GM12878 (cell line): ENCODE measurements around the gene AANAT. TPM values are rescaled to one million over a fixed set of nuclear protein-coding genes. Genes with fewer than 3 reads are reported as not detected.
A peak's percentile ranks its signal among the peaks of the same experiment; 100 is the strongest.

Experiments
- ASH2L ChIP-seq: fragments of 300-600, 200-600 bp; sonication (generic); IDR thresholded peaks from 2 replicates; pipeline ENCODE4 v1.6.1; 2017; ENCODE audit warnings: low read depth, mild to moderate bottlenecking, borderline replicate concordance
- BCL11A ChIP-seq: IDR thresholded peaks from 2 replicates; pipeline ENCODE4 v1.6.1; 2011; ENCODE audit warnings: low read depth, low read length
- CEBPB ChIP-seq, 2 experiments: fragments of 150-350 bp in 1 of 2; IDR thresholded peaks; 2 replicates each; pipeline ENCODE4 v1.6.1; 2012 to 2014; ENCODE audit warnings: low read depth in 2 of 2, low read length in 2 of 2, borderline replicate concordance in 1 of 2, inconsistent platforms in 1 of 2
- FOS ChIP-seq: IDR thresholded peaks from 3 replicates; pipeline ENCODE4 v1.6.1; 2011; ENCODE audit warnings: borderline replicate concordance; ENCODE audit not compliant: insufficient read length; ENCODE audit errors: extremely low read depth
- HDGF ChIP-seq: fragments of 450-650 bp; IDR thresholded peaks from 2 replicates; pipeline ENCODE4 v1.6.1; 2016; ENCODE audit warnings: antibody characterized with exemption
- KAT2A ChIP-seq: conservative IDR thresholded peaks from 2 replicates; pipeline ENCODE4 v1.6.1; 2011; ENCODE audit warnings: low read depth, low read length; ENCODE audit not compliant: control insufficient read depth
- MEF2A ChIP-seq: IDR thresholded peaks from 2 replicates; pipeline ENCODE4 v1.6.1; 2011; ENCODE audit warnings: low read depth, mild to moderate bottlenecking, low read length, moderate library complexity; ENCODE audit not compliant: insufficient read depth
- SMAD1 ChIP-seq: fragments of 450-650 bp; IDR thresholded peaks from 2 replicates; pipeline ENCODE4 v1.6.1; 2018; ENCODE audit warnings: mild to moderate bottlenecking, low read depth; ENCODE audit not compliant: partially characterized antibody
- SPI1 ChIP-seq: IDR thresholded peaks from 2 replicates; pipeline ENCODE4 v1.6.1; 2011; ENCODE audit warnings: low read depth, mild to moderate bottlenecking, low read length, moderate library complexity, borderline replicate concordance; ENCODE audit not compliant: insufficient read depth
- SREBF2 ChIP-seq: IDR thresholded peaks from 2 replicates; pipeline ENCODE4 v1.6.1; 2012; ENCODE audit warnings: mild to moderate bottlenecking, low read length
- ZNF24 ChIP-seq: fragments of 450-650 bp; IDR thresholded peaks from 2 replicates; pipeline ENCODE4 v1.6.1; 2017; ENCODE audit warnings: antibody characterized with exemption, mild to moderate bottlenecking
- ZNF384 ChIP-seq: IDR thresholded peaks from 2 replicates; pipeline ENCODE4 v1.6.1; 2012; ENCODE audit warnings: low read depth, mild to moderate bottlenecking, low read length, improper control_type of control experiment, borderline replicate concordance
- polyA plus RNA-seq, 11 experiments: library from polyadenylated mRNA; depleted of rRNA in 4 of 11; unstranded in 6 of 11; stranded (reverse) in 5 of 11; fragments of >200 nt; fragmentation: Nextera tagmentation in 4 of 11; fragmentation: Illumina TruSeq in 1 of 11; extraction: Ambion mirVana in 4 of 11; extraction: Trizol in 1 of 11; gene quantifications; 1 replicate in 1 of 11; 2 replicates in 10 of 11; pipeline versions ENCODE4 v1.2.1 to v1.2.3, GENCODE V29; 2011 to 2016; ENCODE audit warnings: inconsistent platforms in 2 of 11, missing spikeins in 2 of 11, low read depth in 1 of 11
- total RNA-seq, 4 experiments: library from RNA; depleted of rRNA in 3 of 4; stranded (reverse); fragments of >200 nt in 3 of 4; fragmentation: Illumina TruSeq in 1 of 4; extraction: Trizol in 1 of 4; gene quantifications; 2 replicates each; pipeline versions ENCODE4 v1.2.1 to v1.2.3, GENCODE V29; 2013 to 2021
- TF ChIP-seq, protein P1 (sequence below): fragments of 450-650 bp; formaldehyde crosslinking; IDR thresholded peaks from 2 replicates; pipeline ENCODE4 v1.4.0; 2022; ENCODE audit warnings: mild to moderate bottlenecking, moderate library complexity
- TF ChIP-seq, protein P2 (sequence below): fragments of 450-650 bp; conservative IDR thresholded peaks from 2 replicates; pipeline ENCODE4 v1.6.1; 2017; ENCODE audit warnings: mild to moderate bottlenecking, moderate library complexity
- TF ChIP-seq, protein P3 (sequence below): IDR thresholded peaks from 2 replicates; pipeline ENCODE4 v1.6.1; 2011; ENCODE audit warnings: mild to moderate bottlenecking, low read depth, low read length, moderate library complexity; ENCODE audit not compliant: insufficient replicate concordance
- TF ChIP-seq, protein P4 (sequence below): fragments of 450-650 bp; IDR thresholded peaks from 2 replicates; pipeline ENCODE4 v1.6.1; 2017; ENCODE audit warnings: mild to moderate bottlenecking
- TF ChIP-seq, protein P5 (sequence below): IDR thresholded peaks from 2 replicates; pipeline ENCODE4 v1.6.1; 2012; ENCODE audit warnings: low read depth, low read length, improper control_type of control experiment
- TF ChIP-seq, protein P6 (sequence below): IDR thresholded peaks from 2 replicates; pipeline ENCODE4 v1.6.1; 2011; ENCODE audit warnings: borderline replicate concordance, low read depth, mild to moderate bottlenecking, moderate library complexity, mixed read lengths, low read length; ENCODE audit not compliant: insufficient read depth; ENCODE audit errors: extremely low read length

Gene AANAT
- total and polyA plus RNA-seq, 10 of the 15 experiments (the other 5 are each of a cell fraction or from before 2014, with no cell fraction given) = 0.23 TPM; not detected in 9

DNA sequence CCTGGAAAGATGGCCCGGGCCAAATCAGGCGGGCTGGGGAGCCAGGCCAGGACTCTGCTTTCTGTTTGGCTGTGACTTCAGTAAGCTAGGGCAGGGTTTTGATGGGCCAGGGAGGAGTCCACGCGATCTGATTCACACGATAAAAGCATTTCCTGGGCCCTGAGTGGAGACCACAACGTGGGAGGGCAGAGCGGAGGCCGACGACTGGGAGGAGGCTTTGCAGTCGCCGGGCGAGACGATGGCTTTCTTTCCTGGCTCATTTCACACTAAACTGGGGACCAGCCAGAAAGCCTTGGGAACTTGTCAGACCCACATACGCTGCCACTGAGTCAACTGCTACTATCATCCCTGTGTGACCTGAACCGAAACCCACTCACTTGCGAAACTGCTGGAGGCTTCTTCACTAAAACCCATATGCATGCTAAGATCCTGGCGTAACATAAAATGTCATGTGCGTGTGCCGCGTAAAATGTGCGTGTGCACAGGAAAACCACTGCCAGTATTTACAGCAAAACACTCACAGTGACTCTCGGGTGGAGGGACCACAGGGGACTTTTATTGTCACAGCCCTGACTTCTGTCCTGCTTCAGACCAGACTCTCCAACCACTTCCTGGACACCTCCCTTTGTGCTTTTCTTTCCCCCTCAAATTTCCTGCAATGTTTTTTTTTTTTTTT lies 48.0 kb downstream of the AANAT start (continued):
- TF ChIP-seq, protein P1, sequence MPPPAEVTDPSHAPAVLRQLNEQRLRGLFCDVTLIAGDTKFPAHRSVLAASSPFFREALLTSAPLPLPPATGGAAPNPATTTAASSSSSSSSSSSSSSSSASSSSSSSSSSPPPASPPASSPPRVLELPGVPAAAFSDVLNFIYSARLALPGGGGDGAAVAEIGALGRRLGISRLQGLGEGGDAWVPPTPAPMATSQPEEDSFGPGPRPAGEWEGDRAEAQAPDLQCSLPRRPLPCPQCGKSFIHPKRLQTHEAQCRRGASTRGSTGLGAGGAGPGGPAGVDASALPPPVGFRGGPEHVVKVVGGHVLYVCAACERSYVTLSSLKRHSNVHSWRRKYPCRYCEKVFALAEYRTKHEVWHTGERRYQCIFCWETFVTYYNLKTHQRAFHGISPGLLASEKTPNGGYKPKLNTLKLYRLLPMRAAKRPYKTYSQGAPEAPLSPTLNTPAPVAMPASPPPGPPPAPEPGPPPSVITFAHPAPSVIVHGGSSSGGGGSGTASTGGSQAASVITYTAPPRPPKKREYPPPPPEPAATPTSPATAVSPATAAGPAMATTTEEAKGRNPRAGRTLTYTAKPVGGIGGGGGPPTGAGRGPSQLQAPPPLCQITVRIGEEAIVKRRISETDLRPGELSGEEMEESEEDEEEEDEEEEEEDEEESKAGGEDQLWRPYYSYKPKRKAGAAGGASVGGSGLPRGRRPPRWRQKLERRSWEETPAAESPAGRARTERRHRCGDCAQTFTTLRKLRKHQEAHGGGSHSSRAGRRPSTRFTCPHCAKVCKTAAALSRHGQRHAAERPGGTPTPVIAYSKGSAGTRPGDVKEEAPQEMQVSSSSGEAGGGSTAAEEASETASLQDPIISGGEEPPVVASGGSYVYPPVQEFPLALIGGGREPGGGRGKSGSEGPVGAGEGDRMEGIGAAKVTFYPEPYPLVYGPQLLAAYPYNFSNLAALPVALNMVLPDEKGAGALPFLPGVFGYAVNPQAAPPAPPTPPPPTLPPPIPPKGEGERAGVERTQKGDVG (CRISPR knock-in tag) = no peak
- TF ChIP-seq, protein P2, sequence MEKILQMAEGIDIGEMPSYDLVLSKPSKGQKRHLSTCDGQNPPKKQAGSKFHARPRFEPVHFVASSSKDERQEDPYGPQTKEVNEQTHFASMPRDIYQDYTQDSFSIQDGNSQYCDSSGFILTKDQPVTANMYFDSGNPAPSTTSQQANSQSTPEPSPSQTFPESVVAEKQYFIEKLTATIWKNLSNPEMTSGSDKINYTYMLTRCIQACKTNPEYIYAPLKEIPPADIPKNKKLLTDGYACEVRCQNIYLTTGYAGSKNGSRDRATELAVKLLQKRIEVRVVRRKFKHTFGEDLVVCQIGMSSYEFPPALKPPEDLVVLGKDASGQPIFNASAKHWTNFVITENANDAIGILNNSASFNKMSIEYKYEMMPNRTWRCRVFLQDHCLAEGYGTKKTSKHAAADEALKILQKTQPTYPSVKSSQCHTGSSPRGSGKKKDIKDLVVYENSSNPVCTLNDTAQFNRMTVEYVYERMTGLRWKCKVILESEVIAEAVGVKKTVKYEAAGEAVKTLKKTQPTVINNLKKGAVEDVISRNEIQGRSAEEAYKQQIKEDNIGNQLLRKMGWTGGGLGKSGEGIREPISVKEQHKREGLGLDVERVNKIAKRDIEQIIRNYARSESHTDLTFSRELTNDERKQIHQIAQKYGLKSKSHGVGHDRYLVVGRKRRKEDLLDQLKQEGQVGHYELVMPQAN = no peak
- TF ChIP-seq ASH2L (no peak; the same call in 1 of the 2 replicates), MEF2A (no peak), CEBPB (IDR thresholded peaks at IDR 0.05; ENCODE audit: borderline replicate concordance in 1 of 2, low read depth in 2 of 2, low read length in 2 of 2) (peak in 1 of 2 experiments; percentile 37; a peak in 1 of 4 replicates), SREBF2 (no peak), SMAD1 (no peak), BCL11A (peak; percentile 59), KAT2A (no peak), SPI1 (no peak), ZNF384 (peak; percentile 76), HDGF (no peak), ZNF24 (no peak), FOS (no peak)
- TF ChIP-seq, protein P3, sequence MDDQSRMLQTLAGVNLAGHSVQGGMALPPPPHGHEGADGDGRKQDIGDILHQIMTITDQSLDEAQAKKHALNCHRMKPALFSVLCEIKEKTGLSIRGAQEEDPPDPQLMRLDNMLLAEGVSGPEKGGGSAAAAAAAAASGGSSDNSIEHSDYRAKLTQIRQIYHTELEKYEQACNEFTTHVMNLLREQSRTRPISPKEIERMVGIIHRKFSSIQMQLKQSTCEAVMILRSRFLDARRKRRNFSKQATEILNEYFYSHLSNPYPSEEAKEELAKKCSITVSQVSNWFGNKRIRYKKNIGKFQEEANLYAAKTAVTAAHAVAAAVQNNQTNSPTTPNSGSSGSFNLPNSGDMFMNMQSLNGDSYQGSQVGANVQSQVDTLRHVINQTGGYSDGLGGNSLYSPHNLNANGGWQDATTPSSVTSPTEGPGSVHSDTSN = no peak
- TF ChIP-seq, protein P4, sequence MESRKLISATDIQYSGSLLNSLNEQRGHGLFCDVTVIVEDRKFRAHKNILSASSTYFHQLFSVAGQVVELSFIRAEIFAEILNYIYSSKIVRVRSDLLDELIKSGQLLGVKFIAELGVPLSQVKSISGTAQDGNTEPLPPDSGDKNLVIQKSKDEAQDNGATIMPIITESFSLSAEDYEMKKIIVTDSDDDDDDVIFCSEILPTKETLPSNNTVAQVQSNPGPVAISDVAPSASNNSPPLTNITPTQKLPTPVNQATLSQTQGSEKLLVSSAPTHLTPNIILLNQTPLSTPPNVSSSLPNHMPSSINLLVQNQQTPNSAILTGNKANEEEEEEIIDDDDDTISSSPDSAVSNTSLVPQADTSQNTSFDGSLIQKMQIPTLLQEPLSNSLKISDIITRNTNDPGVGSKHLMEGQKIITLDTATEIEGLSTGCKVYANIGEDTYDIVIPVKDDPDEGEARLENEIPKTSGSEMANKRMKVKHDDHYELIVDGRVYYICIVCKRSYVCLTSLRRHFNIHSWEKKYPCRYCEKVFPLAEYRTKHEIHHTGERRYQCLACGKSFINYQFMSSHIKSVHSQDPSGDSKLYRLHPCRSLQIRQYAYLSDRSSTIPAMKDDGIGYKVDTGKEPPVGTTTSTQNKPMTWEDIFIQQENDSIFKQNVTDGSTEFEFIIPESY = no peak
- TF ChIP-seq, protein P5, sequence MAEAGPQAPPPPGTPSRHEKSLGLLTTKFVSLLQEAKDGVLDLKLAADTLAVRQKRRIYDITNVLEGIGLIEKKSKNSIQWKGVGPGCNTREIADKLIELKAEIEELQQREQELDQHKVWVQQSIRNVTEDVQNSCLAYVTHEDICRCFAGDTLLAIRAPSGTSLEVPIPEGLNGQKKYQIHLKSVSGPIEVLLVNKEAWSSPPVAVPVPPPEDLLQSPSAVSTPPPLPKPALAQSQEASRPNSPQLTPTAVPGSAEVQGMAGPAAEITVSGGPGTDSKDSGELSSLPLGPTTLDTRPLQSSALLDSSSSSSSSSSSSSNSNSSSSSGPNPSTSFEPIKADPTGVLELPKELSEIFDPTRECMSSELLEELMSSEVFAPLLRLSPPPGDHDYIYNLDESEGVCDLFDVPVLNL = no peak
- TF ChIP-seq, protein P6, sequence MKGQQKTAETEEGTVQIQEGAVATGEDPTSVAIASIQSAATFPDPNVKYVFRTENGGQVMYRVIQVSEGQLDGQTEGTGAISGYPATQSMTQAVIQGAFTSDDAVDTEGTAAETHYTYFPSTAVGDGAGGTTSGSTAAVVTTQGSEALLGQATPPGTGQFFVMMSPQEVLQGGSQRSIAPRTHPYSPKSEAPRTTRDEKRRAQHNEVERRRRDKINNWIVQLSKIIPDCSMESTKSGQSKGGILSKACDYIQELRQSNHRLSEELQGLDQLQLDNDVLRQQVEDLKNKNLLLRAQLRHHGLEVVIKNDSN = no peak
